T-helper 2 cell (primary cell): Measurements from ENCODE around the gene ARHGEF28.

Source experiments
- DNase-seq, 5 experiments: peaks; one replicate each; pipeline versions ENCODE4 v3.0.0 to v3.0.0-alpha.2; 2012 to 2022

The ARHGEF28 gene

DNA sequence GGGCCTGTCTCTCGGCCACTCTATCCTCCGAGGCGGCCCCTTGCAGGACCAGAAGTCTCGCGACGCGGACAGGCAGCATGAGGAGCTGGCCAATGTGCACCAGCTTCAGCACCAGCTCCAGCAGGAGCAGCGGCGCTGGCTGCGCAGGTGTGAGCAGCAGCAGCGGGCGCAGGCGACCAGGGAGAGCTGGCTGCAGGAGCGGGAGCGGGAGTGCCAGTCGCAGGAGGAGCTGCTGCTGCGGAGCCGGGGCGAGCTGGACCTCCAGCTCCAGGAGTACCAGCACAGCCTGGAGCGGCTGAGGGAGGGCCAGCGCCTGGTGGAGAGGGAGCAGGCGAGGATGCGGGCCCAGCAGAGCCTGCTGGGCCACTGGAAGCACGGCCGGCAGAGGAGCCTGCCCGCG lies 283.5 kb downstream of the ARHGEF28 start:
- DNase-seq, result no peak

DNA sequence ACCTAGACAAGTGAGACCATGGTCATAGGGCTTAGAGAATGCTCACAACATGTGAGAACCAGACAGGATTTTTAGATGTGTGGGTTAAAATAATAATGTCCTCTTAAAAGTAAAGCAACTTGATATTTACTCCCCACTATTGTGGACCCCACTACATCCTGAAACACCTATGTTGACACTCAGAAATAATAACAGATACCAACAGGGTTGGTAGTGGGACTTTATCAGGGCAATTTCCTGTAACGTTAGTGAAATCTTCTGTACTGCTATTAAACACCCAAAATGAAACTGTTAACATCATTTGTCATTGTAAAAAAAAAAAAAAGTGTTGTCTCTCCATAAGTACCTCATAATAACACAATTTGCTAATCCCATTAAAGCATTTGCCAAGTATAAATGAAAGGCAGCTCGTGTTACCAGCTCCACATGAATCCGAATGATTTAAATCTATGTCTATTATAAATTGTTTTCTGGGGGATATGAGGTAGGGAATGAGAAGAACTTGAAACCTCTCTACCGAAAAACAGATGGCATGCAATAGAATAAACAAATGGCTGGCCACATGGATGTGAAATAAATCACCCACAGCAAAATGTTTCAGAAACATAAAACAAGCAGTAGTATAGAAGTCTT lies 285.9 kb downstream of the ARHGEF28 start:
- peak in 1 of 5 experiments; percentile 41 for DNase-seq

DNA sequence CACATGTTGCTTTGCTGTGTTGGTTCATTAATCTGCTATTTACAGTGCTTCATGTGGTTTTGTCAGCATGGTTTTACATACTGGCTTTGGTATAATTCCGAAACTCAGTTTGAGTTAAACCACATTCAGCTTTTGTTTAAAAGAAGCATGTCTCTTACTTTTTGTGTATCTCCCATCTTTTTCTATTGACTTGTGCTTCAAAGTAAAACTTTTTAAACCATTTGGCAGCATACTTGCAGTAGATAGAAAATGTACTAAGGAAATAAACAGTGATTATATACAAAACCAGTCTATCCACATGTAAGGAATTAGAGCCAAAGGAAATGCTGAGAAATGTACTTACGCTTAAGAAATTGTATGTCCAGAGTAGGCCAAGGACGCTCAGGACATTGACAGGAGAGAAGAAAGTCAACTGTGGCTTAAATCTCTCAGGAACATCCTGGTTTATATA lies 286.9 kb downstream of the ARHGEF28 start:
- peak in 1 of 5 experiments; percentile 77 for DNase-seq

DNA sequence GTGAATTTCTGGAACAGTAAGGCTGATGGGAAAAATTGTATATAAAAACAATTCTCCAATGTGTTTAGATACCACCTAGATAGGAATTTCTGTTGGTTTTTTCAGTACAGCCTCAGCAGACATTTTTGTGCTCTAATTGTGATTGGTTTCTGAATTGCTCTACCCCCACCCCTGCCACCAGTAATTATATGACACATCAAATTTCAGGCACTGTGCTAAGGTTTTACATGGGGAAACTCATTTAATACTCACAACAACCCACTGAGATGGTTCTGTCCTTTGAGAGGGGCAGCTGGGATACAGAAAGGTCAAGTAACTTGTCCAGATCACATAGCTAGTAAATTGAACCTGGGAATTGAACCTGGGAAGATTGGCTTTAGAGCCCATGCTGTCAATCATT lies 288.0 kb downstream of the ARHGEF28 start:
- peak in 1 of 5 experiments; percentile 33 for DNase-seq

DNA sequence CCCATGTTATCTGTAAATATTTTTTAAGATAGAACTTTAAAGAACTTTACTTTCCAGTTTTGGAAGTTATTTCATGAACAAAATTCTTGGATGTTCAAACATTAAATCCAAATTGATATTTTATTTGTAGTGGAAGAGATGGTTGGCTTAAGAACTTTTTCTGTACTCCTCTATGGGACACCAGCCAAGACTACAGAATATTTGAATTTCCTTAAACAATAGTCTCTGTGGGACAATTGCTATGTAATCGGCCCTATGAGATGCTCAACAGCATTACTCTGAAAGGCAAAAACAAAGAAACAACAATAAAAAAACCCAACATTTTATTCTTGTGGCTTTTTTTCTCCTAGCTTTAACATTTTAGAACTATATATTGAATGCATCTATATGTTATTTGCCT lies 289.3 kb downstream of the ARHGEF28 start:
- DNase-seq, result no peak

DNA sequence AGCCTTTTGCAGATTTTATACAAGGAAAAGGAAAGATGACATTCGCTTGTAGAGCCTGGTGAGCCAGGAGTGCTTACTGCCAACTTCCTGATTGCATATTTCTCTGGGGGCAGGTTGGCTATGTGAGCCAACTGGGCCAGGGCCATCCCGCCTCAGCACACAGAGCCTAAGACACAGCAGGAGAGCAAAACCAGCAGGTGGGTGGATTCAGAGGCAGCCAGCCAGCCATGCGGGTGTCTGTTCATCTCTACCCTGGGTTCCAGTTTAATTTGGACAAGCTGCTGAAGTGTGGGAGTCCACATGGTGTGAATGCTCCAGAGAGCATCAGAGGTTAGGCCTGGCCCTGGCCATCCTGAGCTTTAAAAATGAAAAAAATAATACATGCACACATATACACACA lies 291.4 kb downstream of the ARHGEF28 start:
- DNase-seq, result no peak

DNA sequence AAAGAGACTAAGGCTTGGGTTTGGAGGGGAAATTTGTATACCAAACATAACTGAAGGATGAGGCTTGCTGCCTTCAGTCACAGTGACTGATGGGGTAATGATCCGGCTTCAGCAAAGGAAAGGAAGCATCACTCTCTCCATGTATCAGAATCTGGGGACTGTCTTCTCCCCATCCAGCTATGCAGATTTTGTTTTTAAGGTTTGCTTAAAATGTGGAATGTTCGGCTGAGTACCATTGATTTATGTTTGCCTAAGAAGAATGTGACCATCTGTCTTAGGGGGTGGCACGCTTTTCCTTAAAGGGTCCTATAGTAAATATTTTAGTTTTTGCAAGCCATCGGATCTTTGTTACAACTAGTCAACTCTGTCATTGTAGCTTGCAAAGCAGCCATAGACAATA lies 291.9 kb downstream of the ARHGEF28 start:
- no peak for DNase-seq

DNA sequence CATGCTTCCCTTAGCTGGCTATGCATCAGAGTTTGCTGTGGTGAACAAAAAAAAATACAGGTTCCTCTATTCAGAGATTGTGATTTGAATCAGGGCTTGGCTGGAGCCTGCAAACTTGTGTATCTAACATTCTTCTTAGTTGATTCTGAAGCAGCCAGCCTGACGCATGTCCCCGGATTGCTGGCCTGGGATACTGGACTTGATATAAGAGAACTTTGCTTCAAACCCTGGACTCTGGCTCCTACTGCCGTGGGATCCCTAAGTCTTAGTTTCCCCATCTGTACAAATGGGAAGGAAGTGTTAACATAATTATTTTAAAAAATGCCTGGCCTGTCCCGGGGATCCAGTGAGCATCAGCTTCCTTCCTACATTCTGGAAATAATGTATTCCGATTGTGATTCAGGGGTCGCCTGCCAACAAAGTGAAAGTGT lies 292.8 kb downstream of the ARHGEF28 start:
- no peak for DNase-seq

DNA sequence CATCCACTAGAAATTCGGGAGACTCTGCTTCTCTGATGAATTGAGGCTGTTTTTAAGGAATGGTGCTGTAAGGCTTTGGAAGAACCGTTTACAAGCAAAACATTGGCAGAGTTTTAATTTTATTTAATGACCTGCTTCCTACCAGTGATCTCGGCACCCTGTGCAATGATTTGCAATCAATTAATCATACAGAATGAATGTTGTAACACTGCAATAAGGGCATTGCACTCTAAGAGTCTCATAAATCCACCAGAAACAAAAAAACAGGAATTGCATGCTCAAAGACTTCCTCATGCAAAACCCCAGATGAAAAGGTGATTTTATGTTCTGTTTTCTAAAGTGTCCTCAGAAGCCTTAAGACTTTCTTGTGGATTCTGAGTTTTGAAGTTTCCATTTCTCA lies 295.7 kb downstream of the ARHGEF28 start:
- no peak for DNase-seq

DNA sequence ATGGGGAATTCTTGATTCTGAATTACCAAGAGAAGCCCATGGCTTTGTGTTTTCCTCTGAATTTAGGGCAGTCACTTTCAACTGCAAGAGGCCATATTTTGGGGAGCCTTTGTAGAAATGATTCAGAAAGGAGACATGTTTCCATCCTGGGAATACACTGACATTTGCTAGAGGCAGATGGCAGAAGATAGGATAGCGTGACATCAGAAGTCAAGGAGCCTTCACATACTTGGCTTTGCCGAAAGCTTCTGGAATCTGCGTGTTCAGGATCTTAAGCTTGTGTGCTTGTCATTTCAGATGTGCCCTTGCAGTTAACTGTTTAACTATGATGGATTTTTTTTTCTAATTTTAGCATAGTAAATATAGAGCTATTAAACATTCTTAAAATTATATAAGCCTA lies 296.2 kb downstream of the ARHGEF28 start:
- DNase-seq, result no peak

DNA sequence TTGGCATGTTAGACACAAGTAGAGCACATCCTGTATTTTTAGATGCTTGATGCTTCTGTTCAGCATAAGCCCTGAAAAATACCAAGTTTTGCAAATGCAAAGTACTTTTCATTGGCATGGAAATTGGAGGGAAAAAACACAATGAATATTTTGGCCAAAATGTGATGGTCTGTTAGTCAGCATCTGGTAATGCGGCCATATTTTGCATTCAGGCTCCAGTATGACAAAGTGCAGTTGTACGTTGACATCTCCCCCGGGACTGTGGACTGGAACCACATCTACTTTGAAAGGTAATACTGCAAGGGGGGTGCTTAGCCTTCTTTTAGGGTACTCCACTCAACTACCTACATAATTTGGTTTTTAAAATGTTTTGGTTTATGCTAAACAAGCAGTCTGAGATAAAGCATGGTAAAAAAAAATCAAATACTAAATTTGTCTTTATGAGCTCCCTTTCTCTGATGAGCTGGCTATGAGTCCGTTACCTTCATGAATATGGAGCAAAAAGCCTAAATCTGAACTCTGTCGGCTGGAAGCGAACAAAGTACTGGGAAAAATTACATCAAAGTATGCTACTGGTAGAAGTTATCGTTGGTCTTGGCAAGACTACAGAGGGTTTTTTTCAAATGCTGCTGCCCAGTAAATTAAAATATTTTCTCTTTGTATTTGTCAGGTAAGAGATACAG lies 297.0 kb downstream of the ARHGEF28 start:
- DNase-seq, result no peak

DNA sequence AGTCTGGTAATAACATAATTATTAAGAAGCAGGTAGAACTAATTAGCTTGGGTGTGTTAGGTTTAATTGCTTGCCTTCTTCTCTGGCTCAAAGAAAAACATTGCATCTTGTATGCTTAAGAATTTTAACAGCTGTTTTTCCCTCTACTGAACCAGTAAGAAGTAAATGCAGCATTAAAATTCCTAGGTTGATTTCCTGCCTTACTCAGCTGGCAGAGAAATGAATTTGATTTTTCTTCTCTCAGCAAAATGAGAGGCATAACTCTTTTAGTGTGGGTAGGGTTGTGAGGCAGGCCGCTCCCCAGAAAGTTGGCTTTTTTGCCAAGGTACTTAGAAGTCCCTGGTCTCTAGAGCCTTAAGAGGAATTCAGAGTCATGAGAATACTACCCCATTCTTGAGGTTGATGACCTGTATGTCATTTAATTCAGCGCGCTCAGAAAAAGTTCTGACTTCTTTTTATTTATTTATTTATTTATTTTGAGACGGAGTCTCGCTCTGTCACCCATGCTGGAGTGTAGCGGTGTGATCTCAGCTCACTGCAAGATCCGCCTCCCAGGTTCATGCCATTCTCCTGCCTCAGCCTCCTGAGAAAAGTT lies 302.6 kb downstream of the ARHGEF28 start:
- no peak for DNase-seq

DNA sequence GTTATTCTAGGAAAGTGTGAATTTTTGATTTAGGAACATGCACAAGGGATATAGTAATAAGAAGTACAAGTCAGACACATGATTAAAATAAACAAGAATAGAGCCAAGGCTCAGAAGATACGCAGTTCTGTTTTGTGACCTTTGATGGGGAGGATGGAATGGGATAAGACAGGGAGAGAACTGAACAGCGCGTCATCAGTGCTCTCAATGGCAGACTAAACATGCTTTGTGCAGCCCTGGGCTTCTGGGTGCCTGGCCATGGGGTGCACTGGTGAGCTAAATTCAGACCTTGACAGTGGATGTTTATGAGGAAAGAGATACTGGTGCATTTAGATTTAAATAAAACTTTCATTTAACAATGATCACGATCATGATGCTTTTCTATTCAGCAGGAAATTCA lies 309.7 kb downstream of the ARHGEF28 start:
- no peak for DNase-seq

DNA sequence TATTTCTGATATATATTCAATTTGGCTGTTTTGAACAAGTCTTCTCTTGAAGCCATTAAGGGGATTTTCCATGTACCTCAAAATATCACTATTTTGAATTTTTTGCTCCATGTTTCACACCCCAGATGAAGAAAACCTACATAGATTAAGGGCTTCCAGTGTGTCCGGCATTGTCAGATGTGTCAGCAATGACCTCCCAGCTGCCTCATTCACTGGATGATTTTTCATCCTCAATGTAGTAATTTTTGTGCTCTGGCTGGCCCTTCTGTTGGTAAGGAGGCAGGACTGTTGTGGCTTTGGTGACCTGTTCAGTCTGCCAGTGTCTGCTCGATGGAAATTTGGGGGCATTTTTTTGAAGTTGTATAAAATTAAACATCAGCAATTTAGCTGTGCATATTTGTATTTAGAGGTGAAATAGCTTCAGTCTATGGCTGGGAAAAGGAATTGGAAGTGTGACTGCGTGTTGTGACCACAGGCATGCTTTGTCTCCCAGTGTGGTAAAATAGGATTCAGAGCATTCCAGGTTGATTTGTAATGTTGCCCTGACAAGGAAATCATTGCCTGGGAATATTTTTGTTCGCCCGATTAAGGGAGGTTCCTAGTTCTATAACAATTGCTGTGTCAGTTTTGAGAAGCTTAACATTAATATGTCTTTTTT lies 312.4 kb downstream of the ARHGEF28 start:
- no peak for DNase-seq

DNA sequence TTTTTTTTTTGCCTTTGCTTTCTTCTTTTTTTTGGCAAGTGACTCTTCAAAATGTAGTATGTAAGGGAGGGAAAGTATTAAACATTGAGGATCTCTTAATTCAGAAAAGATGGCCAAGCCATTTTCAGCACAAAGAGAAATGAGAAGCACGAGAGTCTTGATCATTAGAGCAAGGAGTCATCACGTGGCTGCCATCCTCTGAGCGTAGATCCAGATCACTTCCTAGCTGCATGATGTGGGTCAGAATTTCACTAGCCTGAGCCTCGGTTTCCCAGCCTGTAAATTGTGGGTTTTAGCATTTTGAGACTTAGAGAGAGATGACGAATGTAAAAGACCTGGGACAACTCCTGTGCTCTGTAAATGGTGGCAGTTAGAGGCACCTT lies 312.9 kb downstream of the ARHGEF28 start:
- no peak for DNase-seq

DNA sequence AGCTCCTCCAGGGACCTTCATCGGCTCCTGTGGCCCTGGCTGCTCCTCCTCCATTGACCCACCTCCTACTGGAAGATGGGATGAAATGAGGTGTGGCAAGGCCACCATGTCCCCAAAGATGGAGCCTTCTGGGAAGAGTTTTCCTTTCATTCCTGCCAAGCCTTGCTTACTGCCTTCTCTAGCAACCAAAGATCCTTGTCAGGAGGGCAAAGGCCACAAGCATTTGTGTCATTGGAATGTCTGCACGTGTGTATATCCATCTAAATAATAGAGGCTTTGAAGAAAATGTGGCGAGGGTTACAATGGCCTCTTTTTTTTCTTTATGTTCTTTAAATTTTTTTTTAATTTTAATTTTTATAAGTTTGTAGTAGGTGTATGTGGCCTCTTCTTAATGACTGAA lies 313.6 kb downstream of the ARHGEF28 start:
- DNase-seq, result no peak

DNA sequence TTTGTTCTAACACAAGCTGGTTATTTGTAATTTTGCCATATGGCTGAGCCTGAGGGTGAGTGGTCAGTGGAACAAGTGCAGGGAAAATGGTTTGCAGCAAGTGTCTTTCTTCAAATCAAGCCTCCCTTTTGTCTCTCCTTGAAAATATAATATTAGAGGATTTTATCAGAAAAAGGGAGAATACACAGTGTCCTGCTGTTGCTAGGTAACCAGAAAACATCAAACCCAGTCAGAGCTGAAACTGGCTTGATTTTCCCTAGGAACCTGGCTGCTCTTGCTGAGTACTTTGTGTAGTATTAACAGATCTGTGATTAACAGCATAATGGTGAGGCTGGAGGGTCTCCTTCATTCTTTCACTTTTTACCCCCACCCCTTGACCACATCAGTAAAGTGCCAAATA lies 314.0 kb downstream of the ARHGEF28 start:
- DNase-seq, result no peak

DNA sequence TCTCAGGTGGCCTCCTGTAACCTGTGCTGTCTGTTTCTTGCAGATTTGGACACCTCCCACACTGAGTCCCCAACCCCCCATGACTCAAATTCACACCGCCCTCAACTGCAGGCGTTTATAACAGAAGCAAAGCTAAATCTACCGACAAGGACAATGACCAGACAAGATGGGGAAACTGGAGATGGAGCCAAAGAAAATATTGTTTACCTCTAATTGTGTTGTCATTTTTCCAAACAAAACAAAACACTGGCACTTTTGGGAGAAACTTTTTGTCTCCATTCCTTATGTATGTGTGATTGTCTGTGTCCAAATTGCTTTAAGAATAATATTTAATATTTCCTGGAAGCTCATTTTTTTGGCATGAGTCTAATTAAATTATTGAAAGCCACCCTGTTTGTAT lies 314.8 kb downstream of the ARHGEF28 start:
- DNase-seq, result no peak

DNA sequence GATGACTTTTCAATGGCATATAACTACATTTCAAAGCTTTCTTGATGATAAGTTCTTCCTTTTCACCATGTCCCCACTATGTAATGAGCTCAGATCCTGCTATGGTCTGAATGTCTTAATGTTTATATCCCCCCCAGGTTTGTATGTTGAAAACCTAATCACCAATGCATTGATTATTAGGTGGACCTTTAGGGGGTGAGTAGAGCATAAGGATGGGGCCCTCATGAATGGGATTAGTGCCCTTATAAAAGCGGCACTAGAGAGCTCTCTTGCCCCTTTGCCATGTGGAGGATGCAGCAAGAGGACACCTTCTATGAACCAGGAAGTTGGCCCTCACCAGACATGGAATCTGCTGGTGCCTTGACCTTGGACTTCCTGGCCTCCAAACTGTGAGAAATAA lies 316.8 kb downstream of the ARHGEF28 start:
- DNase-seq, result no peak

DNA sequence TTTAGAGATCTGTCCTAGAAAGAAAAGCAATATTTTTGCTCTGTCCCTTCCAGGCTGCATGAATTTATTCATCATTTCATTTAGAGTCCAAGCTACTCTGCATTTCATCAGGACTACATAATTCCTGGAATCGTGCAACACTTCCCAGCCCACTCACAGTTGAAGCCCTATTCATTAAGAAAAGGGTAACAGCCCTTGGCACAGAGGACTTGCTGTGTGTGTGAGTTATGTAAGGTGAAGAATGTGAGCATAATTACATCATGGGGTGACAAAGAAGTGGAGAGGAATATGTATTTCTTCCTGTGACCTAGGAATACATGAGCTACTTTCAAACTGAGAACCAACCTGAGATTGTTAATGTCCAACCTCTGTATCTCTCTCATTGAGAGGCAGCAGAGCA lies 317.4 kb downstream of the ARHGEF28 start:
- DNase-seq, result no peak

DNA sequence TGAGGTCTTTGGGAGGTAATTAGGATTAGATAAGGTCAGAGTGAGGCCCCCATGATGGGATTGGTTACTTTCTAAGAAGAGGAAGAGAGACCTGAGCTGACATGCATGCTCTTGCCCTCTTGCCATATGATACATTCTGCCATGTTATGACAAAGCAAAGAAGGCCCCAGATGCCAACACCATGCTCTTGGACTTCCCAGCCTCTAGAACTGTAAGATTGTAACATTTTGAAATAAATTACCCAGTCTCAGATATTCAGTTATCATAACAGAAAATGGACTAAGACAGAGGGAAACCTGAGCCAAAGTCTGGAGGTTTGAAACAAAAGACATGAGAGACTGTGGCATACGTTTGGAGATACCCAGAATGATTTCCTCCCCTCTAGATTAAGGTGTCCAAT lies 318.6 kb downstream of the ARHGEF28 start:
- DNase-seq, result no peak

DNA sequence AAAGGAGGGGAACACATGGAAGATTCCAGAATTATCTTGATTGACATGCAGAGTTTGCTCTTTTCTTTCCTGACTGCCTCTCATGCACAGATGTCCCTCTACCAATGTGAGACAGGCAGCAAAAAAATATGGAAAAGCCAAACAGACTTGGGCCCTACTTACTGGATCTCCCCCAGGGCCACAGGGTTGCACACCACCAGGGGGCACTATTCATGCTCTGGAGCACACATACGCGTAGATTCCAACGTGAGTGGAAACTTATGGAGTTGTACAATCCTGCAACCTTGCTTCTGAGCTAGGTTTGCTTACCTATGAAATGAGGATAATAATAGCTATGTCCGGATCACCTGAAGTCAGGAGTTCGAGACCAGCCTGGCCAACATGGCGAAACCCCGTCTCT lies 319.5 kb downstream of the ARHGEF28 start:
- peak in 1 of 5 experiments; percentile 7 for DNase-seq

DNA sequence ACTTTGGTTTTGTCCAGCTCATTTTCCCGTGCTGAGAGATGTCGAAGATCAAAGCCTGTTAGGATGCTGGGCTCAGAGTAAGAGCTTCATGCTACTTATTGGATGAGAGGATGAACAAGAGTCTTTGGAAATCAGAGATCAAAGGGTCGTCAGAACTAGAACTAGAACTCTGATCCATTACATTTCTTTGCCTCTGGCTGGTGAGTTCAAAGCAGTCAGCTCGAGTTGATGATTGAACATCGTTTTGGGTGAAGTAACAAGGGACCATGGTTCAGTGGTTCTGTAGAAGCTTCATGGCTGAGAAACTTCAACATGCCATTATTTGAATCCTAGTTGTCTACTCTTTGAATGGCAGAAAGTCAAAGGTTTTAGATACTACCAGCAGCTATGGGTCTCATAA lies 320.3 kb downstream of the ARHGEF28 start:
- DNase-seq, result no peak
